Stimulated activated CD8-positive, alpha-beta memory T cell treated with anti-CD3 and anti-CD28 coated beads, Interleukin-15, amount 100 ng/mL, for 48 hours (primary cell): Measurements from ENCODE around the gene NCF4.

Source experiments
- DNase-seq, 2 donors: peaks; one replicate each; pipeline ENCODE4 v3.0.0-alpha.2; 2020; ENCODE audit warnings: low read depth in 2 of 2

Gene NCF4

DNA sequence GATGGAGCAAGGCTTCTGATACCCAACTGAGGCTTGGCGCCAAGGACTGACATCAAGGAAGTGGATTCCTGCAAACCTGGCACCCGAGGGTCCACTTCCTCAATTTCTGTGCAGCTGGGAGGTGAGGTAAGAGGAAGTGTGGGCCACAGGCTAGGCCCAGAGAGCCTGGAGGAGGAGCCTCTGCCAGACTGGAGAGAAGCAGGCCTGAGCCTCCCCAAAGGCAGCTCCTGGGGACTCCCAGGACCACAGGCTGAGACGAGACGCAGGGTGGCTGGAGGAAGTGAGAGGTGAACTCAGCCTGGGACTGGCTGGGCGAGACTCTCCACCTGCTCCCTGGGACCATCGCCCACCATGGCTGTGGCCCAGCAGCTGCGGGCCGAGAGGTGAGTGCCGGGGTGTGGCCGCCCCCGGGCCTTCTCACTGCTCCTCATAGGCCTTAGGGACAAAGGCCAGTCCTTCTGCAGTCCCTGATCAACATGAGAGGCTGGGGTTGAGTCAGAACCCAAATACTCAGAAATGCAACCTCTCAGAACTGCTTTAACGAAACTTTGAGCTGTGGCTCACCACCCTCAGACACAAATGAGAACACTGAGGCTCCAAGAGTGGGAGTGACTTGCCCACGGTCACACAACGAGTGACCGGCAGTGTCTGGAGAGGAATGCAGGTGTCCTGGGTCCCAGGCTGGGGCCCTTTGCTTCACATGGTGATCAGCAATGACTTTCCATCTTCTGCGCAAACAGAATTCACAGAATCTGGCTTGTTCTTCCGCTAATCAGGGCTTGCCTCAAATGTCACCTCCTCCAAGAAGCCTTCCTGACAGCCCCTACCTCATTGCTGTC is at the start of gene NCF4:
TSS of gene NCF4 (plus strand) at position 186 of the 839 bp plus-strand sequence. CDS start at position 352, 166 bp downstream.
- peak; percentile 47 to 62 for DNase-seq

DNA sequence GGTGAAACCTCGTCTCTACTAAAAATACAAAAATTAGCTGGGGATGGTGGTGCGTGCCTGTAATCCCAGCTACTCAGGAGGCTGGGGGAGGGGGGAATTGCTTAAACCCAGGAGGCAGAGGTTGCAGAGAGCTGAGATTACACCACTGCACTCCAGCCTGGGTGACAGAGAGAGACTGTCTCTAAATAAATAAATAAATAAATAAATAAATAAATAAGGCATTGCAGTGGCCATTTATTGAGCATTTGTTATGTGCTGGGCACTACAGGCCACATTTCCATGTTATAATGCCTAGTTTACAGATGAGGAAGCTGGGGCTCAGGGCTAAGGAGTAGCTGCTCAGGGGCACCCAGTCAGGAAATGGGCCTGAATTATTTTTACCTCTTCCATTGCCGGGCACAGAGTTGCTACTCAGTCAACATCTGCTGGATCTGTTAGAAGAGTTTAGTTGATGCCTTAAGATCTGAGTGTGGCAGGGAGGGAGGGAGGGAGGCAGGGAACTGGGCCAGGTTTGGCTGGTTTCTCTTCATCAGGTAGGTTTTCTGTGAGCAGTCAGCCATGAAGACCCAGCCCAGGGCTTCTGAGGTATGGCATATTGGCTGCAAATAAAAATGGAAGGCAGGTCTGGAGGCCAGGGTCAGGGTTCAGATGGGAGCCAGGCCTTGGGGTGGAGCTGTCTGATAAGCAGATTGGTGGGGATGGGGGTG is 49.6 kb upstream of the NCF4 start:
- DNase-seq, result no peak

- DNase-seq, result no peak
These were observed 46.0 kb upstream of the NCF4 start for GRCh38 chr22:36814801-36815200.

GRCh38 chr22:36815558-36816338 is 45.1 kb upstream of the NCF4 start:
- DNase-seq, result no peak

DNA sequence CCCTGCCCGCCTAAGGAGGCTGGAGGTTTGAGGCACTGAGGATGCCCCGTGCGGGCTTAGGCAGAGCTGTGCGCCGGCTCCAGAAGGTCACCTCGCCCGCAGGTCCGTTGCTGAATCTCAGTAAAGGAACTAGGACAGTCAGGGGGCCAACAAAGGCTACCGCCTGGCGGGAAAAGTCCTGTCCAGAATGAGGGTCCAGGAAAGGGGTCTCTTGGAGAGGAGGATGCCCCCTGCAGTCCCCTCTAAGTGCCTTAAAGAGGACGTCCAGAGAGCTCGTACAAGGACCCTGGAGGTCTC is 44.5 kb upstream of the NCF4 start:
- DNase-seq, result no peak

- no peak for DNase-seq
These were observed 43.9 kb upstream of the NCF4 start, which contains the start of gene PVALB for GRCh38 chr22:36816636-36817524. Gene PVALB, minus strand, starts transcription at chr22:36817035. Its CDS starts 30 bp downstream, at chr22:36817005.

DNA sequence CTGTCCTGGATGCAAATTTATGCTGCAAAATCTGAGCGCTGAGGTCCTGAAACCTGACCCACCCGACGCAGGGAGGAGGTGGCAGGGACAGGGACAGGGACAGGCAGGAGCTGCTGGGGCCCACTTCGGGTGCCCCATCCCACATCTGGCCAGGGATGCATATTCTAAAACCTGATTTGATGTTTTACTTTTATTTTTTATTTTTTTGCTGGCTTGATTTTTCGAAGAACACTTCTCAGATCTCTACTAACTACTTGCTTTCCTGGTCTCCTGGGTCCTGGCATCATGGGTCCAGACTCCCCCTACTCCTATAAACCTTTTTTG is 43.3 kb upstream of the NCF4 start:
- no peak for DNase-seq

- no peak for DNase-seq
These were observed 42.7 kb upstream of the NCF4 start for GRCh38 chr22:36818010-36818642.

DNA sequence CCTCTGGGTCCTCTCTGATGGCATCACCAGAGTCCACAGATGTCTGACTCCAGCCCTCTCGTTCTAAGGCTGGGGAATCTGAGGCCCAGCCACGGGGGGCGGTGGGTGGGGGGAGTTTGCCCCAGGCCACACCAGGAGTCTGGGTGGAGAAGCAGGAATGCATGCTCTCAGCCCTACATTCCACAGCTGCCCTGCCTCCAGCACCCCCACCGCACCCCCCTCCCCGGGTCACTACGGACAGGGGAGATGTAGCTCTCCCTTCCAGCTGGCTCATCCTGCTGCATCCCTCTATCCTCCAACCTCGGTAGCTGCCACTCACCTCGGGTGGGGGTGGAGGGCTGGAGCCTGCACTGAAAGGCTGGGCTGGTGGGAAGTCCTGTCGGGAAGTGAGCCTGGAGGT is 41.7 kb upstream of the NCF4 start:
- no peak for DNase-seq

- DNase-seq, result no peak
These were observed 38.2 kb upstream of the NCF4 start for GRCh38 chr22:36822581-36822980.

DNA sequence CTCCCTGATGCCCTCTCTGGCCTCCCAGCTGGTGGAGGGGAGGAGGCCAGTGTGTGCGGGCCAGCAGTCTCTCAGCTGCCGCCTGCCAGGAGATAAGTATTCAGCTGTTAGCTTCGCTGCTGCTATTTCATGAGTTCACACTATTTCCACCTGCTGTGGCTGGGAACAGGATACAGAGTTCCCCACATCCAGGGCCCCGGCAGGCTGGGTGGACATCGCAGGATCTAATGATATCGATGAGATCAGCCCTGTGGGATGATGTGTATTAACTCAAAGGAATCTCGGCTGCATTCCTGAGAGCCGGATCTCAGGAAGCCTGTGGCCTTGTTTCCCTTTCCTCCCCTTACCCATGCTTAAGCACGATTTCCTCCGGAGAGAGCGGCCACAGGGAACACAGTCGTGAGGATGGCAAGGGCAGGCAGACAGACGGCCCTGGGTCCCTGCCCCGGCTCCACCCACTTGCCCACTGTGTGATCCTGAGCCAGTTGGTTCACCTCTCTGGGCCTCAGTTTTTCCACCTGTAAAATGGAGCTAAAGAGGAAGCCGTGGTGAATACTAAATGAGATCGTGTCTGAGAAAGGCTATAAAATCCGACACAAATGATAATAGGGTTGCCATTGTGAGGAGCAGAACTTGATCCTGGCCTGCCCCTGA is 37.5 kb upstream of the NCF4 start:
- no peak for DNase-seq

DNA sequence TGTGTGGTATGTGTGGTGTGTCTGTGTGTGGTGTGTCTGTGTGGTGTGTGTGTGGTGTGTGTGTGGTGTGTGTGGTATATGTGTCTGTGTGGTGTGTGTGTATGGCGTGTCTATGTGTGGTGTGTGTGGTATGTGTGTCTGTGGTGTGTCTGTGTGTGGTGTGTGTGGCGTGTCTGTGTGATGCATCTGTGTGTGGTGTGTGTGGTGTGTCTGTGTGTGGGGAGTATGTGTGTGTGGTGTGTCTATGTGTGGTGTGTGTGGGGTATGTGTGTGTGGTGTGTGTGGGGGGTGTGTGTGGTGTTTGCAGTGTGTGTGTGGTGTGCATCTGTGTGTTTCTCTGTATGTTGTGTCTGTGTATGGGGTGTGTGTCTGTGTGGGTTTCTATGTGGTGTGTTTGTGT is 36.2 kb upstream of the NCF4 start:
- no peak for DNase-seq

GRCh38 chr22:36826262-36826661 is 34.5 kb upstream of the NCF4 start:
- no peak for DNase-seq

GRCh38 chr22:36828815-36829214 is 32.0 kb upstream of the NCF4 start:
- DNase-seq, result no peak

- no peak for DNase-seq
These were observed 31.3 kb upstream of the NCF4 start for GRCh38 chr22:36829370-36830002.

GRCh38 chr22:36830601-36831000 is 30.2 kb upstream of the NCF4 start:
- DNase-seq, result no peak

- no peak for DNase-seq
These were observed 29.6 kb upstream of the NCF4 start for GRCh38 chr22:36831206-36831605.

DNA sequence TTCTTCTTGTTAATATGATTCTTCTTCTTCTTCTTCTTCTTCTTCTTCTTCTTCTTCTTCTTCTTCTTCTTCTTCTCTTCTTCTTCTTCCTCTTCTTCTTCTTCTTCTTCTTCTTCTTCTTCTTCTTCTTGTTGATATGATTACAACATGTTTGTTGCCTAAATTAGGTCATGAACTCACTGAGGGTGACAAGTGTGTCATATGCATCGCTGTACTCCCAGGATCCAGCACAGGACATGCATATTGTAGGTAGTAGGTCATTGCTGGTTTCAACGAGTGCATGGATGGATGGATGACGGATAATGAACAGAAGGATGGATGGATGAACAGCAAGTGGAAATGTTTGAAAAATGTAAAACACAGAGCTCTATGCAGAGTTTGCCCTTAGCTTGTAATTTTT is 29.1 kb upstream of the NCF4 start:
- DNase-seq, result no peak

DNA sequence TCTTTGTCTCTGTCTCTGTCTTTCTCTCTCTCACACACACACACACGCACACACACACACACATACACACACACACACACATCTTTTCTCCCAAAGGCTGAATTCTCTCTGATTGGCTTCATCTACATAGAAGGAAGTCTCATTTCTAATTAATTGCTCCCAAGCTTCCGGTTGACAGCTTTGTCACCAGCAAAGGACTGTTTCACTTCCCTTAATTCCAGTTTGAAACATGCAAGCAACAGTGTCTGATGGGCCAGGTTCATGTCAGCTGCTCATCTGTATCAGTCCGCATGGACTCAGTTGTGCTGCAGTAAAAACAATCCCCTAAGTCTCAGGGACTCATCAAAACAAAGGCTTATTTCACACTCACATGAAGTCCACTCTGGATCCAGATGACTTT is 27.7 kb upstream of the NCF4 start:
- DNase-seq, result no peak

DNA sequence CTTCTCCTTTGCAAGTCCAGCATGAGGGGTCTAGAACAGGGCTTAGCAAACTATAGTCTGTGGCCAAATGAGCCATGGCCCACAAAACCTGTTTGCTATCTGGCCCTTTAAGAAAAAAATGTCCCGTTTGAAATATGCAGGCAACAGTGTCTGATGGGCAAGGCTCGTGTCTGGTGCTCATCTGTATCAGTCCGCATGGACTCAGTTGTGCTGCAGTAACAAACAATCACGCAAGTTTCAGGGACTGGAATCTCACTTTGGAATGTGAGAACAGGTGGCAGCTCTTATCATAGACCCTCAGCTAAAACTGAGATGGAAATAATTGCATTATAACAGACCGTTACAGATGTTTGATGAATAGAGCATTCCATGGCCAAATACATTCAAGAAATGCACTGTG is 24.9 kb upstream of the NCF4 start:
- DNase-seq, result no peak
